DOHH2 (cell line): Measurements from ENCODE around the gene SIGLEC15.

Experiments used
- H3F3A ChIP-seq: fragments of 200-600 bp; sonication (generic), shearing (Covaris generic); 2 replicates; pipeline ENCODE4 v1.6.0; 2016; ENCODE audit warnings: antibody characterized with exemption, mild to moderate bottlenecking; ENCODE audit not compliant: control insufficient read depth, insufficient read depth
- H3K27ac ChIP-seq: fragments of 200-600 bp; sonication (generic); 2 replicates; pipeline ENCODE4 v1.5.1; 2014; ENCODE audit warnings: low read depth, mild to moderate bottlenecking, low read length, moderate library complexity
- H3K27me3 ChIP-seq: fragments of 200-600 bp; sonication (generic); 2 replicates; pipeline ENCODE4 v1.6.1; 2014; ENCODE audit warnings: mild to moderate bottlenecking, low read length, mixed read lengths; ENCODE audit not compliant: control insufficient read depth
- H3K36me3 ChIP-seq: fragments of 200-600 bp; sonication (generic); 2 replicates; pipeline ENCODE4 v1.6.1; 2014; ENCODE audit warnings: mild to moderate bottlenecking, low read length, moderate library complexity, mixed read lengths; ENCODE audit not compliant: control insufficient read depth
- H3K4me1 ChIP-seq: fragments of 200-600 bp; sonication (generic); 2 replicates; pipeline ENCODE4 v1.6.1; 2014; ENCODE audit warnings: mild to moderate bottlenecking, low read length, mixed read lengths; ENCODE audit not compliant: control insufficient read depth
- H3K4me2 ChIP-seq: fragments of 200-600 bp; sonication (generic); 2 replicates; pipeline ENCODE4 v1.6.0; 2014; ENCODE audit warnings: mild to moderate bottlenecking, low read length, moderate library complexity
- H3K4me3 ChIP-seq: fragments of 200-600 bp; sonication (generic); 2 replicates; pipeline ENCODE4 v1.5.1; 2014; ENCODE audit warnings: mild to moderate bottlenecking, low read length, mixed read lengths
- H3K79me2 ChIP-seq: fragments of 200-600 bp; sonication (generic); 2 replicates; pipeline ENCODE4 v1.6.1; 2014; ENCODE audit warnings: mild to moderate bottlenecking, low read length, mixed read lengths; ENCODE audit not compliant: control insufficient read depth
- H3K9me2 ChIP-seq: fragments of 200-600 bp; sonication (generic); replicated peaks from 2 replicates; pipeline ENCODE4 v1.6.1; 2014; ENCODE audit warnings: mild to moderate bottlenecking, low read length, mixed read lengths; ENCODE audit not compliant: control insufficient read depth
- H3K9me3 ChIP-seq: fragments of 200-600 bp; sonication (generic); 2 replicates; pipeline ENCODE4 v1.6.1; 2014; ENCODE audit warnings: antibody characterized with exemption, low read length, mixed read lengths; ENCODE audit not compliant: control insufficient read depth, insufficient read depth
- H4K20me1 ChIP-seq: fragments of 200-600 bp; sonication (generic); 2 replicates; pipeline ENCODE4 v1.6.0; 2014; ENCODE audit warnings: low read depth, mild to moderate bottlenecking, antibody characterized with exemption, low read length, moderate library complexity; ENCODE audit not compliant: control insufficient read depth, insufficient read depth
- EZH2phosphoT487 ChIP-seq: fragments of 200-600 bp; sonication (generic); IDR thresholded peaks from 2 replicates; pipeline ENCODE4 v1.6.1; 2017; ENCODE audit warnings: borderline replicate concordance, mild to moderate bottlenecking, antibody characterized with exemption, low read length, moderate library complexity, mixed read lengths
- TF ChIP-seq, protein P1 (sequence below): fragments of 200-600 bp; sonication (generic); IDR thresholded peaks from one replicate; pipeline ENCODE4 v1.5.1; 2014; ENCODE audit warnings: antibody characterized with exemption, mild to moderate bottlenecking, low read depth, low read length; ENCODE audit not compliant: poor library complexity, severe bottlenecking

The SIGLEC15 gene

DNA sequence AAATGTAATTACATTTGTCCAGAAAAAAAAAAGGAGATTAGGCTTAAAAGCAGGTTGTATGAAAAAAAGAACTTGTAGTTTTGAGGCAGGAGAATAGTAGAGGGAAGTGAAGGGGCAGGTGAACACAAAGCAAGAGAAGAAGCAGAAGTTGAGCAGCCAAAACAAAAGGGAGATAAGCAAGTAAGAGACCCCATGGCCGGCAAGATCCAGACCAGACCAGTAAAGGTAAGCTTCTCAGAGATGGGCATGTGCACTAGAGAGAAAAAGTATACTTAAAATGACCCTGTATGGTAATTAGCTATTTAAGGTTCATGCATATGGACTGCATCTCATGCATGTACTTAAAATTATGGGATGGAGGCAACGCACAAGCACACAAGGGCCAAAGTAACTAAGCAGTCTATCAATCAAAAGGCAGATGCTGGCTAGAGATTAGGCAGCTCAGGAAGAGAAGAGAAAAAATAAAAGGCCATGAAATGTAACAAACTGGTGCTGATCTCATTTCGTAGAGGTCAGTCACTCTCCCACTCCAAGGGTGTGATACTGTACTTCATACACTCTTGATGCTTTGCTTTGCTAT, 9.7 kb downstream of the SIGLEC15 start:
- Histone ChIP-seq H3K4me3 (no peak overlapping the region), H3K9me3 (no peaks in the 10 kb centered on the region), H3K4me2 (no peak overlapping the region), H3K27ac (no peak overlapping the region), H3K36me3 (no peaks in the 10 kb centered on the region), H3K4me1 (no peaks in the 10 kb centered on the region), H3K79me2 (no peaks in the 10 kb centered on the region), H3K27me3 (no peaks in the 10 kb centered on the region), H3K9me2 (no peaks in the 10 kb centered on the region), H4K20me1 (no peaks in the 10 kb centered on the region), H3F3A (no peaks in the 10 kb centered on the region)
- TF ChIP-seq, protein P1, sequence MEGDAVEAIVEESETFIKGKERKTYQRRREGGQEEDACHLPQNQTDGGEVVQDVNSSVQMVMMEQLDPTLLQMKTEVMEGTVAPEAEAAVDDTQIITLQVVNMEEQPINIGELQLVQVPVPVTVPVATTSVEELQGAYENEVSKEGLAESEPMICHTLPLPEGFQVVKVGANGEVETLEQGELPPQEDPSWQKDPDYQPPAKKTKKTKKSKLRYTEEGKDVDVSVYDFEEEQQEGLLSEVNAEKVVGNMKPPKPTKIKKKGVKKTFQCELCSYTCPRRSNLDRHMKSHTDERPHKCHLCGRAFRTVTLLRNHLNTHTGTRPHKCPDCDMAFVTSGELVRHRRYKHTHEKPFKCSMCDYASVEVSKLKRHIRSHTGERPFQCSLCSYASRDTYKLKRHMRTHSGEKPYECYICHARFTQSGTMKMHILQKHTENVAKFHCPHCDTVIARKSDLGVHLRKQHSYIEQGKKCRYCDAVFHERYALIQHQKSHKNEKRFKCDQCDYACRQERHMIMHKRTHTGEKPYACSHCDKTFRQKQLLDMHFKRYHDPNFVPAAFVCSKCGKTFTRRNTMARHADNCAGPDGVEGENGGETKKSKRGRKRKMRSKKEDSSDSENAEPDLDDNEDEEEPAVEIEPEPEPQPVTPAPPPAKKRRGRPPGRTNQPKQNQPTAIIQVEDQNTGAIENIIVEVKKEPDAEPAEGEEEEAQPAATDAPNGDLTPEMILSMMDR, result no peak
- no peak for TF ChIP-seq EZH2phosphoT487

DNA sequence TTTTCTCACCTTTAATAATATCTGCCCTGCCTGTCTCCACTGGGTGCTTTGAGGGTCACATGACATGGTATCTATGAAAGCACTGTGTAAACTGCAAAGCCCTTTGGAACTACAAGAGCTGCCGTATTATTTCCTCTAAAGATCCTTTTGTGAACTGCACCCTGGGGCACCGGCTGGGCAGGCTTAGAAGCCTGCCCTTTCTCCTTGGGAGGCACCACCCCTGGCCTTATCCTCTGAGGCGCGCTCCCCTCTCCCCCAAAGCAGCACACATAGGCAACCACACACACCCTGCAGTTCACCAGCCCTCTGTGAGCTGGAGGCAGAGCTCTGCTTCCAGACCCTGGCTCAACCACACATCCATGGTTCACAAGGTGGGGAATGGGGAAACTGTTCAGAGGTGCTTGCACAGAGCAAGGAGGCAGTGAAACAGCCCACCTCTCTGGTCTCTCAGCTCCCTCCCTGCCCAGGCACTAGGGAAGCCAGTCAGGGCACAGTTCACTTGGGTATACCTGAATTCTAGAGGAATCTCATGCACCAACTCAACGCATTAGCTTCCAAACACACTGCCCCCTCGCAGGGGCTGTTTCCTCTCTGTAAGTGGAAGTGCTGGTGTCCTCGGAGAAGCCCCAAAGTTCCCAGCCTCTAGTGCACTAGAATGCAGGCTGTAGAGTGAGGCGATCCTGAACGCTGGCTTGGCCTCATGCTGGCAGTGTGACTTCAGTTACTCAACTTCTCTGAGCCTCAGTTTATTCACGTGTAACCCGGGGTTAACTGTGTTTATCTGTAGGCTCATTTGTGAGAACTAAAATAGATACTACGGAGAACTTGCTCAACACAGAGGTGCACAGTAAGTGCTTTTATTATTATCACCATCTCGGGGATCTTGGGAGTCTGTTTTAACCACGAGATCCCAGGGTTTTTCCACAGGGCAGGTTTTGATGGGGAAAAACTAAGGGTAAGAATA, 11.0 kb downstream of the SIGLEC15 start:
- no peak for TF ChIP-seq EZH2phosphoT487
- TF ChIP-seq, protein P1, result no peak
- no peaks in the 10 kb centered on the region for H3K79me2 ChIP-seq
- H4K20me1 ChIP-seq, result no peaks in the 10 kb centered on the region
- H3K27me3 ChIP-seq, result no peaks in the 10 kb centered on the region
- no peaks in the 10 kb centered on the region for H3K36me3 ChIP-seq
- H3K4me1 ChIP-seq, result no peaks in the 10 kb centered on the region
- H3K4me2 ChIP-seq, result no peak overlapping the region
- H3F3A ChIP-seq, result no peaks in the 10 kb centered on the region
- H3K9me2 ChIP-seq, result no peaks in the 10 kb centered on the region
- H3K27ac ChIP-seq, result no peak overlapping the region
- no peak overlapping the region for H3K4me3 ChIP-seq
- H3K9me3 ChIP-seq, result no peaks in the 10 kb centered on the region

DNA sequence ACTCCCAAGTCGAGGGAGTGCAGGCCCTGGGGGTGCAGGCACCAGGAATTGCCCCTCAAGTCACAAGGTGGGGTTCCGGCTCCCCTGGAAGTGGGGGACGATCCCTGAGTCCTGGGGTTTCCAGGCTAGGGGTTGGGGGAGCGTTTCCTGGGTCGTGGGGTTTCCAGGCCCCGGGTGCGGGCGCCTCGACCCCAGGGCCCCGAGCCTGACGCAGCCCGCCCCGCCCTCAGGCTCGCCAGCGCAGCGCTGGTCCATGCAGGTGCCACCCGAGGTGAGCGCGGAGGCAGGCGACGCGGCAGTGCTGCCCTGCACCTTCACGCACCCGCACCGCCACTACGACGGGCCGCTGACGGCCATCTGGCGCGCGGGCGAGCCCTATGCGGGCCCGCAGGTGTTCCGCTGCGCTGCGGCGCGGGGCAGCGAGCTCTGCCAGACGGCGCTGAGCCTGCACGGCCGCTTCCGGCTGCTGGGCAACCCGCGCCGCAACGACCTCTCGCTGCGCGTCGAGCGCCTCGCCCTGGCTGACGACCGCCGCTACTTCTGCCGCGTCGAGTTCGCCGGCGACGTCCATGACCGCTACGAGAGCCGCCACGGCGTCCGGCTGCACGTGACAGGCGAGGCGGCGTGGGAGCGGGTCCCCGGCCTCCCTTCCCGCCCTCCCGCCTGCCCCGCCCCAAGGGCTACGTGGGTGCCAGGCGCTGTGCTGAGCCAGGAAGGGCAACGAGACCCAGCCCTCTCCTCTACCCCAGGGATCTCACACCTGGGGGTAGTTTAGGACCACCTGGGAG, 12.0 kb downstream of the SIGLEC15 start:
- Histone ChIP-seq H3K79me2 (no peaks in the 10 kb centered on the region), H3K27me3 (no peaks in the 10 kb centered on the region), H3K36me3 (no peaks in the 10 kb centered on the region), H3K9me3 (no peaks in the 10 kb centered on the region), H4K20me1 (no peaks in the 10 kb centered on the region), H3F3A (no peaks in the 10 kb centered on the region), H3K4me1 (no peaks in the 10 kb centered on the region), H3K27ac (no peak overlapping the region), H3K4me3 (no peak overlapping the region), H3K9me2 (no peaks in the 10 kb centered on the region), H3K4me2 (no peak overlapping the region)
- TF ChIP-seq, protein P1, result no peak
- no peak for TF ChIP-seq EZH2phosphoT487
